Measurements from ENCODE around the gene CTSF. TPM values are rescaled to one million over a fixed set of nuclear protein-coding genes. Genes with fewer than 3 reads are reported as not detected.

CTSF gene
- total RNA-seq, 1 donor from 2014 or later, result not detected

GRCh38 chr11:66559142-66559865, 9.1 kb downstream of the CTSF start:
- H3K27me3 Mint-ChIP-seq (ENCODE audit: low read depth), result peaks cover 1% of the 10 kb centered on the region
- no peak overlapping the region for H3K27ac Mint-ChIP-seq
- no peak for TF ChIP-seq CTCF (IDR thresholded peaks at IDR 0.05; ENCODE audit: unreplicated experiment)
- H3K4me1 Mint-ChIP-seq, result no peaks in the 10 kb centered on the region
- no peak overlapping the region for H3K4me3 Mint-ChIP-seq
- H3K9me3 Mint-ChIP-seq, result no peaks in the 10 kb centered on the region
- H3K36me3 Mint-ChIP-seq, result no peaks in the 10 kb centered on the region
- DNase-seq (ENCODE audit: low spot score in 2 of 2, unreplicated experiment in 2 of 2), result no peak

- no peaks in the 10 kb centered on the region for H3K9me3 Mint-ChIP-seq
- DNase-seq (ENCODE audit: low spot score in 2 of 2, unreplicated experiment in 2 of 2), result no peak
- H3K27me3 Mint-ChIP-seq (ENCODE audit: low read depth), result peaks cover 1% of the 10 kb centered on the region
- no peak overlapping the region for H3K4me3 Mint-ChIP-seq
- H3K27ac Mint-ChIP-seq, result no peak overlapping the region
- H3K36me3 Mint-ChIP-seq, result no peaks in the 10 kb centered on the region
- TF ChIP-seq CTCF (IDR thresholded peaks at IDR 0.05; ENCODE audit: unreplicated experiment), result no peak
- no peaks in the 10 kb centered on the region for H3K4me1 Mint-ChIP-seq
Observed at GRCh38 chr11:66557733-66558326, 10.6 kb downstream of the CTSF start.

- Mint-ChIP-seq H3K4me3 (no peak overlapping the region), H3K36me3 (no peaks in the 10 kb centered on the region), H3K27me3 (ENCODE audit: low read depth) (peaks cover 1% of the 10 kb centered on the region), H3K4me1 (no peaks in the 10 kb centered on the region), H3K9me3 (no peaks in the 10 kb centered on the region), H3K27ac (no peak overlapping the region)
- TF ChIP-seq CTCF (IDR thresholded peaks at IDR 0.05; ENCODE audit: unreplicated experiment), result no peak
- DNase-seq (ENCODE audit: low spot score in 2 of 2, unreplicated experiment in 2 of 2), result no peak
Observed at GRCh38 chr11:66556086-66556485, 12.3 kb downstream of the CTSF start.

GRCh38 chr11:66555416-66555815, 13.0 kb downstream of the CTSF start:
- H3K9me3 Mint-ChIP-seq, result no peaks in the 10 kb centered on the region
- H3K36me3 Mint-ChIP-seq, result no peaks in the 10 kb centered on the region
- no peak overlapping the region for H3K4me3 Mint-ChIP-seq
- no peaks in the 10 kb centered on the region for H3K4me1 Mint-ChIP-seq
- peaks cover 1% of the 10 kb centered on the region for H3K27me3 Mint-ChIP-seq (ENCODE audit: low read depth)
- no peak overlapping the region for H3K27ac Mint-ChIP-seq
- no peak for DNase-seq (ENCODE audit: low spot score in 2 of 2, unreplicated experiment in 2 of 2)
- no peak for TF ChIP-seq CTCF (IDR thresholded peaks at IDR 0.05; ENCODE audit: unreplicated experiment)

- TF ChIP-seq CTCF (IDR thresholded peaks at IDR 0.05; ENCODE audit: unreplicated experiment), result no peak
- no peak for DNase-seq (ENCODE audit: low spot score in 2 of 2, unreplicated experiment in 2 of 2)
- Mint-ChIP-seq H3K4me3 (no peak overlapping the region), H3K27me3 (ENCODE audit: low read depth) (peaks cover 1% of the 10 kb centered on the region), H3K9me3 (no peaks in the 10 kb centered on the region), H3K4me1 (no peaks in the 10 kb centered on the region), H3K36me3 (no peaks in the 10 kb centered on the region), H3K27ac (no peak overlapping the region)
Observed at GRCh38 chr11:66554602-66555001, 13.8 kb downstream of the CTSF start.
